GM12875 (cell line): ENCODE data around the gene MAGI1.

Experiments
- H3K4me3 ChIP-seq: one replicate; pipeline ENCODE4 v1.5.1; 2011; ENCODE audit warnings: low read depth, low read length, control low read depth
- TF ChIP-seq, protein P1 (sequence below): IDR thresholded peaks from 2 replicates; pipeline ENCODE4 v1.5.1; 2011; ENCODE audit warnings: low read depth, mild to moderate bottlenecking, control low read depth, inconsistent platforms, low read length, moderate library complexity, borderline replicate concordance; ENCODE audit not compliant: insufficient read depth

The MAGI1 gene

DNA sequence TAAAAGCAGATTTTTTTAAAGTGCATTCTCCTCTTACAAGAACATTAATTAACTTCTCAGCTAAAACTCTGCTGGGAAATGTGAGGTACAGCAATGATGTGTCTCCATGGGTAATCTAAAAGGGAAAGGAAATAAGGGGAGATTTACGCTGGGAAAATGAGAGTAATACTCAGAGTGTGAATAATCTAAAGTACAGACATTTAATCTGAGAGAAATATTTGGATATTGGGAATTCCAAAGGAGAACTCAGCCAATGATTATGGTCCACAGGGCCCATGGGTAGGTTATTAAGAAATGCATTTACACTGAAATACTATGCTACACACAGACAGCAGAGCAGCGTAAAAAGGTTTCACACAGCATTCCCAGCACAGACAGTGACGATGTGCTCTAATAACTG, 229.9 kb downstream of the MAGI1 start:
- no peak overlapping the region for H3K4me3 ChIP-seq
- TF ChIP-seq, protein P1, sequence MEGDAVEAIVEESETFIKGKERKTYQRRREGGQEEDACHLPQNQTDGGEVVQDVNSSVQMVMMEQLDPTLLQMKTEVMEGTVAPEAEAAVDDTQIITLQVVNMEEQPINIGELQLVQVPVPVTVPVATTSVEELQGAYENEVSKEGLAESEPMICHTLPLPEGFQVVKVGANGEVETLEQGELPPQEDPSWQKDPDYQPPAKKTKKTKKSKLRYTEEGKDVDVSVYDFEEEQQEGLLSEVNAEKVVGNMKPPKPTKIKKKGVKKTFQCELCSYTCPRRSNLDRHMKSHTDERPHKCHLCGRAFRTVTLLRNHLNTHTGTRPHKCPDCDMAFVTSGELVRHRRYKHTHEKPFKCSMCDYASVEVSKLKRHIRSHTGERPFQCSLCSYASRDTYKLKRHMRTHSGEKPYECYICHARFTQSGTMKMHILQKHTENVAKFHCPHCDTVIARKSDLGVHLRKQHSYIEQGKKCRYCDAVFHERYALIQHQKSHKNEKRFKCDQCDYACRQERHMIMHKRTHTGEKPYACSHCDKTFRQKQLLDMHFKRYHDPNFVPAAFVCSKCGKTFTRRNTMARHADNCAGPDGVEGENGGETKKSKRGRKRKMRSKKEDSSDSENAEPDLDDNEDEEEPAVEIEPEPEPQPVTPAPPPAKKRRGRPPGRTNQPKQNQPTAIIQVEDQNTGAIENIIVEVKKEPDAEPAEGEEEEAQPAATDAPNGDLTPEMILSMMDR = no peak

DNA sequence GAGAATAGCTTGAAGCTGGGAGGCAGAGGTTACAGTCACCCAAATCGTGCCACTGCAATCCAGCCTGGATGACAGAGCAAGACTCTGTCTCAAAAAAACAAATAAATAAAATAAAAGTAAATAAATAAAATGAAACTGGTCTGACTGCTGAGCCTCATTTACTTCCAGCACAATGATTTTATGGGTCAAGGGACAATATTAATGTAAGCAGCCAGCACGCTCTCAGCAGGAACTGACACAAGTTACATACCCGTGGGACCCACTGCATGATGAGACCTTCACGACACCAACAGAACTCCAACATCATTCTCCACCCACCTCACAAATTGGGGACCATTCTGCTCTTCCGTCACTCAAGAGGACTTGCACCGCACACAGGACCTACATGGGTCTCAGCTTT, 230.3 kb downstream of the MAGI1 start:
- H3K4me3 ChIP-seq = no peak overlapping the region
- TF ChIP-seq, protein P1 = no peak

DNA sequence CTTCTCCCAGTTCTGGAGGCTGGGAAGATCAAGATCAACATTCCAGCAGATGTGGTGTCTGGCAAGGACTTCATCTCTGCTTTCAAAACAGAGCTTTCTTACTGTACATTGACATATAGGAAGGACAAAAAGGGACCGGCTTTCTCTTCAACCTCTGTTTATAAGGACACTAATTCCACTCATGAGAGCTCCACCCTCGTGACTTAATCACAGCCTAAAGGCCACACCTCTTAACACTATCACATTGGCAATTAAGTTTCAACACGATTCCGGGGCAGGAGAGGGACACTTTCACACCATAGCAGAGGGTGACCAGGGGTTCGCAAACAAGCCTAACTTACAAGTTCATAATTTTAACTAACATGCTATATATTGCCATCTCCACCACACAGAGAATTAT, 231.5 kb downstream of the MAGI1 start:
- TF ChIP-seq, protein P1 = no peak
- no peak overlapping the region for H3K4me3 ChIP-seq

DNA sequence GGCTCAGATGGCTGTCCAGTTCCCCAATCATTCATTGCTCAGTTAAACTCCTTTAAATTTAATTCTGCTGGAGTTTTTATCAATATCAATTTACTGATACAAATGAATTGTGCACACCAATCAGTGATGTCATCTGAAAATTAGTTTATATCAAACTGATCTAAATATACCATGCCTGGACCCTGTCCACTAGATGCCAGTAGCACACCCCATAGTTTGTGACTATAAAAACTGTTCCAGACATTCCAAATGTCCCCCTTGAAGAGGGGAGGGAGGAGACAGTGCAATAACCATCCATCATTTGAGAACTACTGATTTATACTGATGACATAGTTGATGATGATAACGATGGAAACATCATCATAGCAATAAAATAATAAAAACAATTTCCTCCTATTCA, 232.1 kb downstream of the MAGI1 start:
- no peak overlapping the region for H3K4me3 ChIP-seq
- TF ChIP-seq, protein P1 = no peak

DNA sequence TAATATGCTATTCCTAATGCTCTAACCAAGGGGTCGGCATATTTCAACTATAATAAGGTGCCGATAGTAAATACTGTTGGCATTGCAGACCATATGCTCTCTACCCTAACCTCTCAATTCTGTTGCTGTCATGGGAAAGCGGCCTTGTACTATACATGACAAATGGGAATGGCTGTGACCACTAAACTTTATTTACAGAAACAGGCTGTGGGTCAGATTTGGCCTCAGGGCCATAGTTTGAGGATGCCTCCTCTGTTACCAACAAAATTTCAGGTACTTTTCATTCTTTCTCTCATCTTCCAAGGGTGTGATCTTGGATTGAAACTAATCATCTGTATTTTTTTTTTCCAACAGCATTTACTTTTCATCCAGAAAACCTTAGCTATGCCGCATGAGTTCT, 242.0 kb downstream of the MAGI1 start:
- TF ChIP-seq, protein P1 = no peak
- H3K4me3 ChIP-seq = no peak overlapping the region

DNA sequence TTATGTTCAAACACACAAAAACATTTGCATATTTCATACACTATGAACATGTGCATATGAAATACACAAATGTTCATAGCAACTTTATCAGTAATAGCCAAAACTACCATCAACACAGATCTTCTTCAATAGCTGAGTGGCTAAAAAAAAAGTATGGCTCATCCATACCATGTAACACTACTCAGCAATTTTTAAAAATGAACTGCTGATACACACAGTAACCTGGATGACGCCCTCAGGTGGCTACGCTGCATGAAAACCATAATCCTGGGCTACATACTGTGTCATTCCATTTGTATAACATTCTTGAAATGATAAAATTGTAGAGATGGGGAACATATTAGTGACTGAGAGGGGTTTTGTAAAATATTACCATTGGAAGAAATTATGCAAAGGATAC, 243.6 kb downstream of the MAGI1 start:
- H3K4me3 ChIP-seq = no peak overlapping the region

DNA sequence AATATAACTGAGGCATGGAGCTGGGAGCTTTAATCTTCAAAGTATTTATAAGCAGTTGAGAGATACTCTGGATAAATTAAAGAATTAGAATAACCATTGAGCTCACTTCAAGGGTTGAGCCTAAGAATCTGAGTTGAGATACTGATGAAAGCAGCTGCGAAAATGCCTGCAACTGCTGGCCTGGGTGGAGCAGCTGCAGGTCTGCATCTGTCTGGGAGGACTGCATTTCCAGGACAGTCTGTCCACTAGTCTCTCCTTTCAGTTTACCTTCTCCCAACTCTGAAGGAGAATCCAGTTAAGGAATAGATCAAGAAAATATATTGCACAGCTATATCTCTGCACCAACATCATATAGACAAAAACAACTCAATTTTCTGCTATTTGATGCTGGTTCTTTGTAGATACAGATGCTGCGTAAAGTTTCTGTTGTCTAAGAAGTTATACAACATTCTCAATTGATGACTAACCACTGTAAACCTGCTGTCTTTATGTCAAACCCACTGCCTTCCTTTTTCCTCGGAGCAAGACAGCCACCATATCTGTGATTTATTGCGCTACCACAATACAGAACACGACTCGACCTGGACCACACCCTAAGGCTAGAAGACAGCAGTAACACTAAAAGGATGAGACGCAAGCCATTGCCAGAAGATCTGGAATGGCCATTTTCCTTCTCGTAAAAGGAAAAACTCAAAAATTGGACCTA, 245.1 kb downstream of the MAGI1 start:
- TF ChIP-seq, protein P1 = no peak
- no peak overlapping the region for H3K4me3 ChIP-seq

More for the DNA sequence above, 243.6 kb downstream of the MAGI1 start:
- TF ChIP-seq, protein P1 = no peak
